ENCODE measurements around the gene SCARF1.
A peak's percentile ranks its signal among the peaks of the same experiment; 100 is the strongest.

The SCARF1 gene

DNA sequence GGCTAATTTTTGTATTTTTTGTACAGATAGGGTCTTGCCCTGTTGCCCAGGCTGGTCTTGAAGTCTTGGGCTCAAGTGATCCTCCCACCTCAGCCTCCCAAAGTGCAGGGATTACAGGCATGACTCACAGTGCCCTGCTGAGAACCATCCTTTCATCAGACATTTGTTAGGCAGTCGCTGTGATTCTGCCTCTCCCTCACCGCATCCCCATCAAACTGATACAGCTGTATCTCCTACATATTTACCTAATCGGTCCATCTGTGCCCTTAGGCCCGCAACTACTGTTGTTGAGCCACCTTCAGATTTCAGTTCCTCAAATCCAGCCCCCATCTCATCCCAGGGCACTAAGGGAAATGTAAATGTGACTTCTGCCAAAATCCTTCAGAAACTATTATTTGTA is 14.9 kb downstream of the SCARF1 start:
- no peak for DNase-seq (ENCODE audit: low read depth)
- no peak overlapping the region for H3K4me3 ChIP-seq (ENCODE audit: low read depth, low read length)

- no peak for DNase-seq (ENCODE audit: low read depth)
- peak overlapping the region; percentile 78 for H3K4me3 ChIP-seq (ENCODE audit: low read depth, low read length)
Measured at GRCh38 chr17:1629504-1630310, 15.8 kb downstream of the SCARF1 start.

DNA sequence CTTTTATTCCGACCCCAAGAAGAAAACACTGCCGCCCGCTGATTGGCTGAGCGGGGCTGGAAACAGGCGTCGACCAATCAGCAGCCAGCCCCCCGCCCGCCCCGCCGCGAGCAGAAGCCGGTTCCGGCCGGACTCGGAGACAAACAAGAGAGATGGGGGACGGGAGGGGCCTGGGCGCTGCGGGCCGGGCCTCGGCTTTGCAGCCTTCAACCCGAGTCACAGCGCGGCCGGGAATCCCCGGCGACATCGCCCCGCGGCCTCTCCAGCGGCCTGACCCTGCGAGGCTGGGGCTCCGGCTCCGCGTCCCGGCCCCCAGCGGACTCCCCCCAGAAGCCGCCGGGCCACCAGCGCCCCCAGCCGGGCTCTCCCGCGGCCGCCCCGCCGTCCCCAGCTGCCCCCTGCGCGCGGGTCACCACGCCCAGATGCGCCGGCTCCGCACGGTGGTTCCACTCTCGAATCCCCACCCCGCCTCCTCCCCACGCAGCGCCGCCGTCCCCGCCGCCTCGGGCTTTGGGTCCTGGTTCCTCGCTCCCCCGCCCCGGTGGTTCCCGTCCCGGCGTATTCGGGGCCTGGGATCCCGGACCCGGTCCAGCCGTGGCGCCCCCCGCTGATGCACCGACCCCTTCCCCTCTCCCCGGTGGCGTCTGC is 16.6 kb downstream of the SCARF1 start:
- peak; percentile 67 for DNase-seq (ENCODE audit: low read depth)
- H3K4me3 ChIP-seq (ENCODE audit: low read depth, low read length): peak overlapping the region; percentile 78

- DNase-seq (ENCODE audit: low read depth): peak; percentile 47
- peak within 1 kb of the TSS; percentile 78 for H3K4me3 ChIP-seq (ENCODE audit: low read depth, low read length)
Measured at GRCh38 chr17:1627982-1628855, 17.3 kb downstream of the SCARF1 start, which contains the start of gene SLC43A2. SLC43A2 (minus strand) TSS chr17:1628834; CDS start chr17:1627874, 960 bp downstream.

DNA sequence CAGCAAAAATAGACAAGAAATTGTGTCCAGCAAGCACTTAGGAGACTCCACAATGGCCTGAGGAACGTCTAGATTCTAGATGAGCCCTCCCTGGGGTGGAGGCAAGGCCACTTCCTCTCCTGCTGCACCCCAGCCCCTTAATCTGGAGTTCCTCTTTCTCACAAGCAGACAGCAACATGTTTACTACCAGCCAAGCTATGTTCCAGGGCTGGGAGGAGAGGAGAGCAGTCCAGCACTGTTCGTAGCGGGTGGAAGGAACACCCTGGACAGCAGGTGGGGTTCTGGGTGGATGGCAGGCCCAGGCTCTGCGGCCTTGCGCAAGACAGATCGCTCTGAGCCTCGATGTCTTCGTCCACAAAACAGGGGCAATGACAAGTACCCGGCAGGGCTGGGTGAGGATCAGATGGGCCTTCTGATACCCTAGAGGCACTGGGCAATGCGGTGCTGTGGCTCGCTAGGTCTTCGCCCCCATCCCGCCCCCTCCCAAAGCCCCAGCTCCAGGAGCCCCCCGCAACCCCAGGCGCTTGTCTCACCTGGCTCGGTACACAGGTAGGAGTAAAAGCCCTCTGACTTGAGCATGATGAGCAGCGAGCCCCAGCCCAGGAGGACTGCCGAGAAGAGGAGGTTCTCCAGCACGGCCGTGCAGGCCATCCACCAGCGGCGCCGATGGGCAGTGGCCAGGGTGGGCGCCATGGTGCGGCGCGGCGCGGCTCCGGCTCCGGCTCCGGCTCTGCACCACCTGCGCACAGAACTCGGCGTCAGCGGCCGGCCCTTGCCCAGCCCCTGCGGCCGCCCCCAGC is 18.1 kb downstream of the SCARF1 start:
- no peak for DNase-seq (ENCODE audit: low read depth)
- H3K4me3 ChIP-seq (ENCODE audit: low read depth, low read length): peak overlapping the region; percentile 78

DNA sequence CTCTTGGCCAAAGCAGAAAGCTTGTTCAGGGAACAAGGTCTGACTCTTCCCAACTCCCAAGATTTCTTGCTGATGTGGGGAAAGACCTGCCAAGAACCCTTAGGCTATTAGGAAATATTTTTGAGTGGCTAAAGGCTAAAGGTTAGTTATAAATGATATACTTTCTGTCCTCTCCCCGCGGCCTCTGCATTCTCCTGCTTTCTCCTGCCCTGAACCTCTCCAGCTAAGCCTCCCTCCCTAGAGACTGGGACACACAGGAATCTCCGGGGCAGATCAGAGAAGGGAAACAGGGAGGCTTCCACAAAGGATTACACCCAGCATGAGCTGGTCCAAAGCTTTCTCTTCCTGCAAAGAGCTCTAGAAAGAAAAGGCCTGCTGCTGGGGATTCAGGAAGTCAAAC is 19.2 kb downstream of the SCARF1 start:
- no peak for DNase-seq (ENCODE audit: low read depth)
- no peak overlapping the region for H3K4me3 ChIP-seq (ENCODE audit: low read depth, low read length)

GRCh38 chr17:1625581-1625980 is 20.0 kb downstream of the SCARF1 start:
- DNase-seq (ENCODE audit: low read depth): no peak
- no peak overlapping the region for H3K4me3 ChIP-seq (ENCODE audit: low read depth, low read length)

DNA sequence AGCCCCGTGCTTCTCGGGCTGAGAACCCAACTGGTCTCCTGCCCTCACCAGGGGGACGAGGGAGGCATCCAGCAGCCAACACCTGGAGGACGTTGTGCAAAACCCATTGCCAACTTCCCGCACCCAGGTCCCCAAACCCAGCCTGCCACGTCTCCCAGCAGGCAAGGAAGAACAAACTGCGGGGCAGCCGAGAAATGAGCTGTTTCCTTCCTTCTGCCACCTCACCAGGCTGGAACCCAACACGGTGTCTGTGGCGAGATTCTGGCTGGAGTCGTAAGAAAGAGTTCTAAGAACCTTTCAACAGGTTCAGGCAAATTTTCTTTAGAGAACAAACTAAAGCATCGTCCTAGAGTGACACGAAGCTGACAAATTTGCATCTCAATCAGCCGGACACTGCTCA is 20.5 kb downstream of the SCARF1 start:
- no peak overlapping the region for H3K4me3 ChIP-seq (ENCODE audit: low read depth, low read length)
- no peak for DNase-seq (ENCODE audit: low read depth)

GRCh38 chr17:1624650-1625049 is 20.9 kb downstream of the SCARF1 start:
- H3K4me3 ChIP-seq (ENCODE audit: low read depth, low read length): no peak overlapping the region
- no peak for DNase-seq (ENCODE audit: low read depth)

GRCh38 chr17:1623057-1623630 is 22.4 kb downstream of the SCARF1 start:
- no peak for DNase-seq (ENCODE audit: low read depth)
- H3K4me3 ChIP-seq (ENCODE audit: low read depth, low read length): no peak overlapping the region

- no peak for DNase-seq (ENCODE audit: low read depth)
- H3K4me3 ChIP-seq (ENCODE audit: low read depth, low read length): no peak overlapping the region
Measured at GRCh38 chr17:1621273-1621954, 24.1 kb downstream of the SCARF1 start.

DNA sequence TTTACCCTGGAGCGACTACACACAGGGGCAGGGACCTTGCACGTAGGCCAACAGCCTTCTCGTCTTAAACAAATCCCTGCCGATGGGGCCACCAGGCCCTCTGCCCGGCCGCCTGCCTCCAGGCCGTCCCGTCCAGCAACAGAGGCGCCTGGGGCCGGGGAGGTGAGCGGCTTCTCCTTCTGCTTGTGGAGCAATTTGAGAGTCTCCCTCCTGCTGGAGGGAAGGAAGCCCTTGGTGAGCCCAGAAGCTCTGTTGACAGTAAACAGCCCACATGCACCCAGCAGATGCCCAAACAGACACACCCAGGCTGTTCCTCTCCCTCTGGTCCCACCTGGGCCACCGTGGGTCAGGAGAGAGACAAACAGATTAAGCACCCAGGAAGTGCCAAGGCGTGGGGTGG is 25.0 kb downstream of the SCARF1 start:
- DNase-seq (ENCODE audit: low read depth): no peak
- H3K4me3 ChIP-seq (ENCODE audit: low read depth, low read length): no peak overlapping the region

DNA sequence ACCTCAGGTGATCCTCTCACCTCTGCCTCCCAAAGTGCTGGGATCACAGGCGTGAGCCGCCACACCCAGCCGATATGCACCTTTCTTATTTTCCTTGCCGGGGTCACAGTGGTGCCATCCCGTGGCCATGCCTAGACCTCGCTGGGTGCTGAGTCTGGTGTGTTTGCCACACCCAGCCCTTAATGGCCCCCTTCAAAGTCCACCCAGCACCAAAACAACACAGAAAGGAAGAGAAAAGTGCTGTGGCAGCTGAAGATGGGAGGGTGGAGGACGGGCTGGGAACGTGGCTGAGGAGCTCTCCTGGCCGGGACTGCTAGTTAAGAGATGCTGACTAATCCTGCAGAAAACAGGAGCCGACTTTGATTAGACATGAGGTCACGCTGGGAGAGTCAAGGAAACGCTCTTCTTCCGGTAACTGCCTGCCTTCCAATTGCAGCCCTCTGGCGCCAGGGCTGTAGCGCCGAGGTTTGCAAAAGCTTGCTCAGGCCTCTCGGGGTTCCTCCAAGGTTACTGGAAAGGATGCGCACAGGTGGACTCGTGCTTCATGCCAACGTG is 27.8 kb downstream of the SCARF1 start:
- DNase-seq (ENCODE audit: low read depth): peak; percentile 24
- H3K4me3 ChIP-seq (ENCODE audit: low read depth, low read length): no peak overlapping the region

GRCh38 chr17:1616101-1616500 is 29.4 kb downstream of the SCARF1 start:
- no peak overlapping the region for H3K4me3 ChIP-seq (ENCODE audit: low read depth, low read length)

GRCh38 chr17:1612400-1612799 is 33.1 kb downstream of the SCARF1 start:
- no peak for DNase-seq (ENCODE audit: low read depth)

More at GRCh38 chr17:1616101-1616500, 29.4 kb downstream of the SCARF1 start:
- DNase-seq (ENCODE audit: low read depth): no peak

DNA sequence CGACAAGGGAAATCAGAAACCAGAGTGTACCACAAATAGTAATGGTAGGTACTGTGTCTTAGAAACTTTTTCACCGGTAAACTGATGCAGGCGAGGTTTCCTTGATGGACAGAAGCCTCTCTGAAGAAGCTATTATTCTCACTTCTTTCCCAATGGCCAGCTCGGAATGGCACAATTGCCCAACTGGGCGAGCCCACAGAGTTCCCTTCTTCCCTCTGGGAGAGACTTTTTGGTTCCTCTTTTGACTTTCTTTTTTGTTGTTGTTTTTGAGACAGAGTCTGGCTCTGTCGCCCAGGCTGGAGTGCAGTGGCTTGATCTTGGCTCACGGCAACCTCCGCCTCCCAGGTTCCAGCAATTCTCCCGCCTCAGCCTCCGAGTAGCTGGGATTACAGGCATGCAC is 33.8 kb downstream of the SCARF1 start:
- DNase-seq (ENCODE audit: low read depth): no peak
- no peak overlapping the region for H3K4me3 ChIP-seq (ENCODE audit: low read depth, low read length)

More at GRCh38 chr17:1612400-1612799, 33.1 kb downstream of the SCARF1 start:
- no peak overlapping the region for H3K4me3 ChIP-seq (ENCODE audit: low read depth, low read length)

- DNase-seq (ENCODE audit: low read depth): no peak
- H3K4me3 ChIP-seq (ENCODE audit: low read depth, low read length): no peak overlapping the region
Measured at GRCh38 chr17:1608676-1609075, 36.9 kb downstream of the SCARF1 start.

- no peak for DNase-seq (ENCODE audit: low read depth)
Measured at GRCh38 chr17:1607971-1608320, 37.6 kb downstream of the SCARF1 start.

More at GRCh38 chr17:1607971-1608320, 37.6 kb downstream of the SCARF1 start:
- no peak overlapping the region for H3K4me3 ChIP-seq (ENCODE audit: low read depth, low read length)
